ENCODE data around the gene RNF141. TPM values are rescaled to one million over a fixed set of nuclear protein-coding genes. Genes with fewer than 3 reads are reported as not detected.
A peak's percentile ranks its signal among the peaks of the same experiment; 100 is the strongest.

Gene RNF141
- total RNA-seq, 1 donor: 34.9 TPM

DNA sequence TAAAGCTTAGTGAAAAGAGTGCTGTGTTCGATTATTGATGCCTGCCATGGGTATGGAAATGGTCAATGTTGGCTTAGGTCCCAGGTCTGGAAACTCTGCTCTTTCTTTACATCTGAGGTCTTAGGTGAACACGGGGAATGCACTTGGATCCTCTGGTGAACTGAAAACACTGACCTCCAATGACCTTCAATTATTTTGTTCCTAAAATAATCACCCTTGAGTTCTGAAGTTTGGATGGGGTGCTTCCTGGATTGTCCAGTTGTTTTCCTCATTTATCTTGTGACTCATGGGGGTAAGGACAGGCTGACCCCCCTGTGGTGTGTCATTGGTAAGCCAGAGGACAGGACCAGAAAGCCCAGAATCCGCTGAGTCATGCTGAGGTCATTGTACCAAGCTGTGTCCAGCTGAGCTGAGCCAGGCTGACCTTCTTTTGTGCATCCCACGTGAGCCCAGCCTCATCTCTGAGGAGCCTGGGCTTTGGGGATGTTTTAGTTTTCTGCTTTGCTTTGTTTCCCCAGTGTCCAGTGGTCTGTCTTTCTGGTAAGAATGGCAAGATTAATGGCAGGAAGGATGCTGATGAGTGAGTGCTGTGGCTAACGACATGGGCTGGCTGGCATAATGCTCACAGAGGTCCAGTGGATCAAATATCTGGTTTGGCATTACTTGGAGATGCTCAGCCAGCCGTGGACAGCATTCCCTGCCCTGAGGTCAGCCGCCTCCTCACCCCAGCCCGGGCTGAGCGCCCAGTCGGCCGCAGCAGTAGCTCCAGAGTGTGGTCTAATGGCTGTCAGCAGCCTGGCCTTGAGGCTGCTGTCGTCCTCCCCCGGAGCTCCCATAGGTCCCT, 50.4 kb downstream of the RNF141 start:
- DNase-seq (ENCODE audit: low read depth): peak; percentile 97
- no peak overlapping the region for H3K4me3 ChIP-seq (ENCODE audit: low read depth, low read length)
- TF ChIP-seq, protein P1, sequence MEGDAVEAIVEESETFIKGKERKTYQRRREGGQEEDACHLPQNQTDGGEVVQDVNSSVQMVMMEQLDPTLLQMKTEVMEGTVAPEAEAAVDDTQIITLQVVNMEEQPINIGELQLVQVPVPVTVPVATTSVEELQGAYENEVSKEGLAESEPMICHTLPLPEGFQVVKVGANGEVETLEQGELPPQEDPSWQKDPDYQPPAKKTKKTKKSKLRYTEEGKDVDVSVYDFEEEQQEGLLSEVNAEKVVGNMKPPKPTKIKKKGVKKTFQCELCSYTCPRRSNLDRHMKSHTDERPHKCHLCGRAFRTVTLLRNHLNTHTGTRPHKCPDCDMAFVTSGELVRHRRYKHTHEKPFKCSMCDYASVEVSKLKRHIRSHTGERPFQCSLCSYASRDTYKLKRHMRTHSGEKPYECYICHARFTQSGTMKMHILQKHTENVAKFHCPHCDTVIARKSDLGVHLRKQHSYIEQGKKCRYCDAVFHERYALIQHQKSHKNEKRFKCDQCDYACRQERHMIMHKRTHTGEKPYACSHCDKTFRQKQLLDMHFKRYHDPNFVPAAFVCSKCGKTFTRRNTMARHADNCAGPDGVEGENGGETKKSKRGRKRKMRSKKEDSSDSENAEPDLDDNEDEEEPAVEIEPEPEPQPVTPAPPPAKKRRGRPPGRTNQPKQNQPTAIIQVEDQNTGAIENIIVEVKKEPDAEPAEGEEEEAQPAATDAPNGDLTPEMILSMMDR (IDR thresholded peaks at IDR 0.05; ENCODE audit: insufficient read depth, low read length): no peak

DNA sequence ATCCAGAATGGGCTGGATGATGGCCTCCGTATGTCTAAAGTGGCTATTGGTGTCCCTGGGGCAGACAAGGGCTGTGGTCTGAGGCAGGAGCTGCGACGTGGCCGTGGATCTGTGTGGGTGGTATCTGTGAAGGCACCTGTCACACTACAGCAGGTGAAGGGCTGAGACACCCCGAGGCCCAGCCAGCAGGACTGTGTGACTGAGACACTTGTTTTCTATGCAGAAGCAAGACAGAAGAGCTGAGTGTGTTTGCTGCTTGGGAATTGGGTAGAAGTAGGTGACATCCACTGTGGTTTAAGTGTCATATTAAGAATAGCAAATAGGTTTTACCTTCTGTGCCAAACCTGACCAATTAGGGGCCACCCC, 51.0 kb downstream of the RNF141 start:
- DNase-seq (ENCODE audit: low read depth): no peak
- TF ChIP-seq, protein P1 (IDR thresholded peaks at IDR 0.05; ENCODE audit: insufficient read depth, low read length): no peak
- no peak overlapping the region for H3K4me3 ChIP-seq (ENCODE audit: low read depth, low read length)

DNA sequence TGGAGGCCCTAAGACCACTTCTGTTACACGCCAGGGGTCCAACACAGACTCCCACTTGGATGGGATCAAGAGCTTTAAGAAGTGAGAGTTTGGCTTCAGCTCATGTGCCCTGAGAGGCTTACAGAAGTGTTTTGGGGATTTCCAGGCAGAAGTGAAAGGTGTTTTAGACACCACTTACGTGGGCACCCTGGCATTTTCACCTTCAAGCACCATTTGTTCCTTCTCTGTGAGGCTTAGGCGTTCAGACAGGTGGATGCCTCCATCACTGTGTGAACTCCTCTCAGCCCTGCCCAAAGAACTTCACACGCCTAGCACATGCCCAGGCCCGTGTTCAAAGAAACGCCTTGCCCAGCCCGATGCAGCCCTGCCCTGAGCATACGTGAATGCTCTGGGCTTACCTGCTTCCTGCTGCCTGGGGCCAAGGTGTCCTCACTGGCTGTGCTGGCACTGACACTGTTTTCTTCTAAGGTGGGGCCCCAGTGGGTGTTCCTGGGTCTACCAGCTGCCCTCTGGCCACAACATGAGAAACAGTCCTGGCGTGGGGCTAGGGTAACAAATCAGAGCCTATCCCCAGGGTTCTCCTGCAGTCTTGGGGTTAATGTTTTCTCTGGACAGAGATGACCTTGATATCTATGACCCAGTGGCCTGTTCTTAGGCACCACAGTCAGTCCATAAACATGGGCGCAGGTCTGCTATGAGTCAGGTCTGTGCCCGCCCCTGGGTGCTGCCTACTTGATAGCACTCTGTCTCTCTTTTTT, 51.9 kb downstream of the RNF141 start:
- no peak for DNase-seq (ENCODE audit: low read depth)
- TF ChIP-seq, protein P1 (IDR thresholded peaks at IDR 0.05; ENCODE audit: insufficient read depth, low read length): no peak
- H3K4me3 ChIP-seq (ENCODE audit: low read depth, low read length): no peak overlapping the region

DNA sequence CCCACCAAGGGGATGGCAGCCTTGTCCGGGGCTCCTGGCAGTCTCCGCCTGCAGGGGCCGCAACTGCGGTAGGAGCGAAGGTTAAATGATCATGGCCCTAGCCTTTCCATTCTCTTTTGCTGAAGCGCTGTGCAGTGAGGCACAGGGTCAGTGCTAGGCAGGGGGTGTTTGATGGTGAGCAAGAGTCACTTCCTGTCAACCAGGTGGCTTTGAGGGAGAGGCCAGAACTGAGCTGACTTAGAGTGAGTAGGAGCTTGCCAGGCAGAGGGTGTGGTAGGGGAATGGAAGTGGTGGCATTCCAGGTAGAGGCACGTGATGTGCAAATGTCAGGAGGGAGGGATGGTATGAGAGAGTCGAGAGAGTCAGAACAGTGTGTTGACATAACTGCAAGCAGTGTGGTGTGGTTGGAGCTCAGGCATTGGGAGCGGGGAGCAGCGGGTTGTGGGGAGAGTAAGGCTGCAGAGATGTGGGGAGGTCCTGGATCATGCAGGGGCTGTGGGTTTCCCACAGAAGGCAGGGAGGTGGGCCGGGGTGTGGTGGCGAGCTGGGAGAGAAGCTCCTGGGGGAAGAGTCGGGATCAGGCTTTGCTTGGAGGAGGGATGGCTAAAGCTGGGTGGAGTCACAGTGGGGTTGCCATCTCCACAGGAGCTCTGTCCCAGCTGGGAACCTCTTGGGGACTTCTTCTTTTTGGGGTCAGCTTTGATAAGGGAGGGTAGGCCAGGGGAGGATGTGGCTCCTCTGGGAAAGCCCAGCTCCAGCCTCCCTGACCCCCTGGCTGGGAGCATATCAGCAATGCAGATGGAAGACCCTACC, 52.7 kb downstream of the RNF141 start:
- no peak for DNase-seq (ENCODE audit: low read depth)
- TF ChIP-seq, protein P1 (IDR thresholded peaks at IDR 0.05; ENCODE audit: insufficient read depth, low read length): no peak
- H3K4me3 ChIP-seq (ENCODE audit: low read depth, low read length): no peak overlapping the region

DNA sequence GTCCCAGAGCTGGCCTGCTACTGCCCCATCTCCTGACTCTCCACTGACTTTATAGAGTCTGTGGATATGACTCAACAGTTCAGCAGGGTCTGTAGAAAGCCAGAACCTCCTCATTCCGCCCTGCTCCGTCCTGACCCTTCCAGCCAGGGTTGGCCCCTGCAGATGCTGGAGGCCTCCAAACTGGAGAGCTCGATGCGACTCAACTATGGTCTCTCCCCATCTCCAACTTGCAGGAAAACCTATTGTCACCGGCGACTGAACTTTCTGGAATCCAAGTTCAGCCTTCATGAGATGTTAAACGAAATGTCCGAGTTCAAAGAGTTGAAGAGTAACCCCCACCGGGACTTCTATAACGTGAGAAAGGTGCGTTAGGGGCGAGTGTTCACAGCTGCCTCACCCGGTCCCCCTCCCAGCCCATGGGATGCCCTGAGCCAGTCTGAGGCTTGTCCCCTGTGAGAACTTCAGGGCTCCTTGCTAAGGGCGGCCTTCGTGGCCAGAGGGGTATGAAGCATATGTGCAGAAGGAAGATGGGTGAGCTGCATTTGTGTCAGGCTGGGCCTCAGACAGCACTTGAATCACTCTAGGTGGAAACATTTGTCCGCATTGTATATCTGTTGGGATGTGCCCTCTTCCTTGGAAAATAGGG, 53.9 kb downstream of the RNF141 start:
- H3K4me3 ChIP-seq (ENCODE audit: low read depth, low read length): no peak overlapping the region
- no peak for DNase-seq (ENCODE audit: low read depth)
- TF ChIP-seq, protein P1 (IDR thresholded peaks at IDR 0.05; ENCODE audit: insufficient read depth, low read length): no peak

DNA sequence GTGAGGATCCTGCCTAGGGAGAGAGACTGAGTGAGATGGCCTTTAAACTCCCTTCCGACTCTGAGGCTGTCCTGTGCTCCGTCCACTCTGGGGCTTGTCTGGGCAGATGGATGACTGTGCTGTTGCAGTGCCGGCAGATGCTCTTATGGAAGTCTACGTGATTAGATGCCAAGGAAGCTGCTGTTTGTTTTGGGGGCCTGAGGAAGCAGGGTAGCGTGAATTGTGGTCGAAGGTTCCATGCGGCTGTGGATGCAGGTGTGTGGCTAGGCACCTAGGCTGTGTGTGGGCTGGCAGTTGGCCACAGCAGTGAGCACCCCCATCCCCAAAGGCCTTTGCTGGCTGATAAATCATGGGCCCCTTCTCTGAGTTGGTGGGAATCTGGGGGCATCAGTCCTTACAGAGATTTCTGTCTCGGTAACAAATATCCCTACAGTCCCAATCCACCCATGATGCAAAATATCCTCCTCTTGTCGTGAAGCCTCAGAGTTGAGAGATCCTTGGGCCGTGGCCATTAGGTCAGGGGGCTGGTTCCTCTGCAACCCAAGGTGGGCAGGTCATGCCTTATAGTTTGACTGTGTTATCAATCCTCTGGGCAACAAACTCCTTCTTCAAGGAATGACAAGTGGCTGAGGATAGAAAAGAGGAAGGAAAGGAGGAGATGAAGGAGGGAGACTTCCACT, 54.7 kb downstream of the RNF141 start:
- no peak overlapping the region for H3K4me3 ChIP-seq (ENCODE audit: low read depth, low read length)
- TF ChIP-seq, protein P1 (IDR thresholded peaks at IDR 0.05; ENCODE audit: insufficient read depth, low read length): no peak
- no peak for DNase-seq (ENCODE audit: low read depth)
